Tibial nerve (tissue), 4 donors: ENCODE measurements around the gene CYP26C1. TPM values are rescaled to one million over a fixed set of nuclear protein-coding genes. Genes with fewer than 3 reads are reported as not detected.
"Not testable (repeated sequence)": the region's sequence is repeated elsewhere in the genome, so short reads cannot be mapped to it uniquely, and the experiment has no call there.

ENCODE experiments used
- DNase-seq, 2 donors: peaks; one replicate each; pipeline ENCODE4 v3.0.0-alpha.2; 2019; ENCODE audit warnings: low spot score in 2 of 2
- H3K27ac ChIP-seq, 4 donors: fragments of 200-600 bp; sonication (generic) in 3 of 4; one replicate each; pipeline ENCODE4 v1.5.1; 2017 to 2019; ENCODE audit warnings: mild to moderate bottlenecking in 1 of 4
- H3K27me3 ChIP-seq, 2 donors: fragments of 200-600 bp; sonication (generic) in 1 of 2; one replicate each; pipeline versions ENCODE4 v1.5.1 to v1.6.0; 2017 to 2019
- H3K36me3 ChIP-seq, 3 donors: fragments of 200-600 bp; sonication (generic); one replicate each; pipeline ENCODE4 v1.5.1; 2018 to 2019
- H3K4me1 ChIP-seq, 4 donors: fragments of 200-600 bp; sonication (generic) in 3 of 4; one replicate each; pipeline ENCODE4 v1.5.1; 2017 to 2019
- H3K4me3 ChIP-seq, 4 donors: fragments of 200-600 bp; sonication (generic) in 3 of 4; one replicate each; pipeline ENCODE4 v1.5.1; 2017 to 2019; ENCODE audit warnings: mild to moderate bottlenecking in 1 of 4, moderate library complexity in 1 of 4
- H3K9me3 ChIP-seq, 4 donors: fragments of 200-600 bp; sonication (generic) in 3 of 4; one replicate each; pipeline ENCODE4 v1.5.1; 2017 to 2019
- CTCF ChIP-seq, 5 experiments: fragments of 200-600 bp in 3 of 5; fragments of 450-650 bp in 2 of 5; sonication (generic) in 3 of 5; IDR thresholded peaks; one replicate each; pipeline ENCODE4 v1.5.1; 2016 to 2019; ENCODE audit warnings: antibody characterized with exemption in 5 of 5, mild to moderate bottlenecking in 3 of 5, moderate library complexity in 2 of 5
- EP300 ChIP-seq, 2 donors: sonication (generic); formaldehyde crosslinking; IDR thresholded peaks; one replicate each; pipeline ENCODE4 v1.6.1; 2017; ENCODE audit warnings: antibody characterized with exemption in 2 of 2, mild to moderate bottlenecking in 1 of 2
- POLR2A ChIP-seq, 2 donors: fragments of 450-650 bp; IDR thresholded peaks; one replicate each; pipeline ENCODE4 v1.6.1; 2017; ENCODE audit warnings: antibody characterized with exemption in 2 of 2, mild to moderate bottlenecking in 2 of 2, moderate library complexity in 2 of 2
- WGBS, 2 donors: methylation state at CpG; one replicate each; pipeline ENCODE4 v1.1.5; 2018; 5-methylcytosine and 5-hydroxymethylcytosine counted together
- total RNA-seq, 4 donors: library from RNA; depleted of rRNA; stranded (reverse); fragments of >200 nt; gene quantifications; one replicate each; pipeline ENCODE4 v1.1.0, GENCODE V29; 2016

Gene CYP26C1
- total RNA-seq, 4 donors from 2014 or later: 0.20 to 2.2 TPM; not detected in 2

GRCh38 chr10:93097386-93097785 is 36.8 kb downstream of the CYP26C1 start:
- H3K4me3 ChIP-seq: no peak overlapping the region

GRCh38 chr10:93098816-93099215 is 38.2 kb downstream of the CYP26C1 start:
- Histone ChIP-seq H3K27ac (no peak overlapping the region), H3K27me3 (no peaks in the 10 kb centered on the region), H3K4me3 (no peak overlapping the region), H3K4me1 (no peaks in the 10 kb centered on the region), H3K9me3 (peaks cover 0 to 10% (median 0%) of the 10 kb centered on the region in 4 donors), H3K36me3 (no peaks in the 10 kb centered on the region)
- whole genome bisulfite sequencing, 2 donors: 78 to 84% methylated on average over 3 of the region's 3 CpGs
- no peak for DNase-seq
- no peak for TF ChIP-seq POLR2A (IDR thresholded peaks at IDR 0.05)
- no peak for TF ChIP-seq CTCF (IDR thresholded peaks at IDR 0.05)
- TF ChIP-seq EP300 (IDR thresholded peaks at IDR 0.05): no peak

More at GRCh38 chr10:93097386-93097785, 36.8 kb downstream of the CYP26C1 start:
- Histone ChIP-seq H3K27ac (no peak overlapping the region), H3K4me1 (no peaks in the 10 kb centered on the region), H3K27me3 (no peaks in the 10 kb centered on the region), H3K36me3 (no peaks in the 10 kb centered on the region), H3K9me3 (peaks cover 0 to 6% (median 0%) of the 10 kb centered on the region in 4 donors)
- no peak for DNase-seq
- no peak for TF ChIP-seq POLR2A (IDR thresholded peaks at IDR 0.05)
- TF ChIP-seq CTCF (IDR thresholded peaks at IDR 0.05): no peak
- TF ChIP-seq EP300 (IDR thresholded peaks at IDR 0.05): no peak
- whole genome bisulfite sequencing, 2 donors: 75 to 82% methylated on average over 8 to 9 of the region's 9 CpGs

- DNase-seq: no peak
- H3K4me1 ChIP-seq: no peaks in the 10 kb centered on the region
- 82 to 86% methylated on average over 7 of the region's 7 CpGs for WGBS, 2 donors
- no peaks in the 10 kb centered on the region for H3K27me3 ChIP-seq
- peaks cover 0 to 13% (median 0%) of the 10 kb centered on the region in 4 donors for H3K9me3 ChIP-seq
- H3K4me3 ChIP-seq: no peak overlapping the region
- no peak overlapping the region for H3K27ac ChIP-seq
- H3K36me3 ChIP-seq: no peaks in the 10 kb centered on the region
- TF ChIP-seq EP300 (IDR thresholded peaks at IDR 0.05): no peak
- TF ChIP-seq CTCF (IDR thresholded peaks at IDR 0.05): no peak
- TF ChIP-seq POLR2A (IDR thresholded peaks at IDR 0.05): no peak
These were observed 39.1 kb downstream of the CYP26C1 start for GRCh38 chr10:93099670-93100069.

- not testable (repeated sequence) for H3K4me3 ChIP-seq, H3K27ac ChIP-seq, DNase-seq, H3K27me3 ChIP-seq, H3K36me3 ChIP-seq, H3K4me1 ChIP-seq
- H3K9me3 ChIP-seq: peaks cover 0 to 13% (median 0%) of the 10 kb centered on the region in 4 donors
- WGBS, 2 donors: 94% methylated on average over 3 of the region's 3 CpGs
These were observed 40.5 kb downstream of the CYP26C1 start for GRCh38 chr10:93101148-93101547.

GRCh38 chr10:93103953-93104352 is 43.4 kb downstream of the CYP26C1 start:
- no peak for DNase-seq
- TF ChIP-seq CTCF (IDR thresholded peaks at IDR 0.05) (no peak), EP300 (IDR thresholded peaks at IDR 0.05) (no peak), POLR2A (IDR thresholded peaks at IDR 0.05) (no peak)
- Histone ChIP-seq H3K9me3 (peaks cover 0 to 13% (median 0%) of the 10 kb centered on the region in 4 donors), H3K4me3 (no peak overlapping the region), H3K36me3 (no peaks in the 10 kb centered on the region), H3K27ac (no peak overlapping the region), H3K4me1 (no peaks in the 10 kb centered on the region), H3K27me3 (no peaks in the 10 kb centered on the region)
- WGBS, 2 donors: 89 to 97% methylated on average over 1 of the region's 1 CpG

- H3K27ac ChIP-seq: no peak overlapping the region
- no peak overlapping the region for H3K4me3 ChIP-seq
- H3K36me3 ChIP-seq: no peaks in the 10 kb centered on the region
- TF ChIP-seq EP300 (IDR thresholded peaks at IDR 0.05): no peak
- TF ChIP-seq CTCF (IDR thresholded peaks at IDR 0.05): no peak
- no peak for TF ChIP-seq POLR2A (IDR thresholded peaks at IDR 0.05)
- DNase-seq: no peak
- WGBS, 2 donors: 36 to 55% methylated on average over 2 of the region's 2 CpGs
- H3K4me1 ChIP-seq: no peaks in the 10 kb centered on the region
- no peaks in the 10 kb centered on the region for H3K27me3 ChIP-seq
- H3K9me3 ChIP-seq: peaks cover 0 to 13% (median 0%) of the 10 kb centered on the region in 4 donors
These were observed 46.1 kb downstream of the CYP26C1 start for GRCh38 chr10:93106631-93107072.
